Testis (tissue), 3 donors: ENCODE measurements around the gene APLNR. TPM values are rescaled to one million over a fixed set of nuclear protein-coding genes. Genes with fewer than 3 reads are reported as not detected.

Experiments
- DNase-seq: peaks from one replicate; pipeline ENCODE4 v3.0.0-alpha.2; 2019
- H3K27ac ChIP-seq, 2 donors: fragments of 200-600 bp; sonication (generic); one replicate each; pipeline ENCODE4 v1.5.1; 2019
- H3K27me3 ChIP-seq: fragments of 200-600 bp; sonication (generic); one replicate; pipeline ENCODE4 v1.5.1; 2019
- H3K36me3 ChIP-seq: fragments of 200-600 bp; sonication (generic); one replicate; pipeline ENCODE4 v1.5.1; 2017; ENCODE audit warnings: low read depth; ENCODE audit errors: missing control alignments
- H3K4me1 ChIP-seq: fragments of 200-600 bp; sonication (generic); one replicate; pipeline ENCODE4 v1.5.1; 2019
- H3K4me3 ChIP-seq, 2 donors: fragments of 200-600 bp; sonication (generic); one replicate each; pipeline ENCODE4 v1.5.1; 2017 to 2019
- H3K9me3 ChIP-seq: fragments of 200-600 bp; sonication (generic); one replicate; pipeline ENCODE4 v1.5.1; 2017
- CTCF ChIP-seq, 3 experiments: fragments of 450-650 bp in 2 of 3; fragments of 200-600 bp in 1 of 3; sonication (generic) in 1 of 3; IDR thresholded peaks; one replicate each; pipeline ENCODE4 v1.5.1; 2016 to 2019; ENCODE audit warnings: antibody characterized with exemption in 3 of 3, mild to moderate bottlenecking in 2 of 3, moderate library complexity in 1 of 3
- POLR2A ChIP-seq: fragments of 450-650 bp; IDR thresholded peaks from one replicate; pipeline ENCODE4 v1.6.1; 2017; ENCODE audit warnings: antibody characterized with exemption, mild to moderate bottlenecking, moderate library complexity
- WGBS, 2 donors: methylation state at CpG; one replicate each; pipeline ENCODE4 v1.1.5; 2018; 5-methylcytosine and 5-hydroxymethylcytosine counted together
- intact Hi-C: fragments of 100-400 bp; cut with DNase I; formaldehyde crosslinking; loops from one replicate; pipeline ENCODE4 v1.15.1; 2023; ENCODE audit warnings: low total_unique reads
- polyA plus RNA-seq: library from polyadenylated mRNA; stranded (reverse); fragments of 350-450 nt; fragmentation: Illumina TruSeq; extraction: RNeasy Lipid Tissue Mini Kit (QIAGEN cat#74804); gene quantifications from one replicate; pipeline ENCODE4 v1.2.3, GENCODE V29; 2014; ENCODE audit warnings: low read depth, low replicate concordance; ENCODE audit not compliant: insufficient read depth
- total RNA-seq, 2 donors: library from RNA; depleted of rRNA; stranded (reverse); fragments of >200 nt; gene quantifications; one replicate each; pipeline ENCODE4 v1.2.3, GENCODE V29; 2016

Gene APLNR
- total and polyA plus RNA-seq, 3 donors from 2014 or later = 0.94 to 7.1 (median 1.1) TPM

DNA sequence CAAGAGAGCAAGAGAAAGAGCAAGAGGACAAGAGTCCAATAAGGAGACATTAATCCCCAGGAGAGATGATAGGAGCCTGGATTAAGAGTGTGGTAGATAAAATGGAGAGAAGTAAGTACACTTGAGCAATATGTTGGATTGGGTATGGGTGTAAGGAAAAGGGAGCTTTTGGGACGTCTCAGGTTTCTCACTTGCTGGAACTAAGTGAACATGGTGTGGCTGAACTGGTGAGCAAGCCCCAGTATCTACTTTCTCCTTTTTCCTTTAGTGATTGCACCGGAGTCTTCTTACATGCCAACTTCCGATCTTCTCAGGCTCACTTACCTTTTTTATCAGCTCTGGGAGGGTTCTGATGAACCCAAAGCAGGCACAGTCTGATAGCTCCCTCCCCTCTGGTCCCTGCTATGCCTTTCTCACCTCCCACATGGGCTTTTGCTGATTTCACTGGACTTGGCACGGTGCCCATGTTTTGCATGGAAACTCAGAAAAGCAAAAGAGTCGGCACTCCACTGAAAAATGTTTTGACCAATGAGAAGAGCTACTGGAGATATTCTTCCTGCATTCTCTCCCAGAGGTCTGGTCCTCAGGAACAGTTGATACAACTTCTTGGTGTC, 14.5 kb upstream of the APLNR start:
- Histone ChIP-seq H3K4me1 (no peaks in the 10 kb centered on the region), H3K9me3 (no peaks in the 10 kb centered on the region), H3K36me3 (no peaks in the 10 kb centered on the region), H3K27me3 (no peaks in the 10 kb centered on the region), H3K4me3 (no peak overlapping the region), H3K27ac (no peak overlapping the region)
- WGBS, 2 donors = 25 to 45% methylated on average over 5 of the region's 5 CpGs
- DNase-seq = peak; percentile 30
- no peak for TF ChIP-seq CTCF (IDR thresholded peaks at IDR 0.05)
- no peak for TF ChIP-seq POLR2A
- intact Hi-C loops = no loop called here

DNA sequence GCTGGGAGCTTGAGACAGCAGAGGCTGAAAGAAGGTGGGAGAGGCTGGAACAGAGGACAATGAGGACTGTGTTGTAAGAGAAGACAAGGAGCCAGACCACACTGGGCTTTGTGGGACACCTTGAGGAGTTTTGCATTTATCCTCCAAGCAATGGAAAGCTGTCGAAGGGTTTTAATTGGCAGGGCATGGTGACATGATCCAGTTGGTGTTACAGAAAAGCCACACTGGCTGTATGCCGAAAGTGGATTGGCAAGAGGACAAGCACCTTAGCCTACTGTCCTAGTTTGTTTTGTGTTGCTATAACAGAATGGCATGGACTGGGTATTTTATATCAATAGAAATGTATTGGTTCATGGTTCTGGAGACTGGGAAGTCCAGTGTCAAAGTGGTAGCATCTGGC, 14.0 kb upstream of the APLNR start:
- no peak for TF ChIP-seq CTCF (IDR thresholded peaks at IDR 0.05)
- TF ChIP-seq POLR2A = no peak
- Histone ChIP-seq H3K27me3 (no peaks in the 10 kb centered on the region), H3K4me1 (no peaks in the 10 kb centered on the region), H3K27ac (no peak overlapping the region), H3K4me3 (no peak overlapping the region), H3K9me3 (no peaks in the 10 kb centered on the region), H3K36me3 (no peaks in the 10 kb centered on the region)
- 73 to 75% methylated on average over 2 of the region's 2 CpGs for WGBS, 2 donors
- intact Hi-C loops = no loop called here
- peak; percentile 23 for DNase-seq

DNA sequence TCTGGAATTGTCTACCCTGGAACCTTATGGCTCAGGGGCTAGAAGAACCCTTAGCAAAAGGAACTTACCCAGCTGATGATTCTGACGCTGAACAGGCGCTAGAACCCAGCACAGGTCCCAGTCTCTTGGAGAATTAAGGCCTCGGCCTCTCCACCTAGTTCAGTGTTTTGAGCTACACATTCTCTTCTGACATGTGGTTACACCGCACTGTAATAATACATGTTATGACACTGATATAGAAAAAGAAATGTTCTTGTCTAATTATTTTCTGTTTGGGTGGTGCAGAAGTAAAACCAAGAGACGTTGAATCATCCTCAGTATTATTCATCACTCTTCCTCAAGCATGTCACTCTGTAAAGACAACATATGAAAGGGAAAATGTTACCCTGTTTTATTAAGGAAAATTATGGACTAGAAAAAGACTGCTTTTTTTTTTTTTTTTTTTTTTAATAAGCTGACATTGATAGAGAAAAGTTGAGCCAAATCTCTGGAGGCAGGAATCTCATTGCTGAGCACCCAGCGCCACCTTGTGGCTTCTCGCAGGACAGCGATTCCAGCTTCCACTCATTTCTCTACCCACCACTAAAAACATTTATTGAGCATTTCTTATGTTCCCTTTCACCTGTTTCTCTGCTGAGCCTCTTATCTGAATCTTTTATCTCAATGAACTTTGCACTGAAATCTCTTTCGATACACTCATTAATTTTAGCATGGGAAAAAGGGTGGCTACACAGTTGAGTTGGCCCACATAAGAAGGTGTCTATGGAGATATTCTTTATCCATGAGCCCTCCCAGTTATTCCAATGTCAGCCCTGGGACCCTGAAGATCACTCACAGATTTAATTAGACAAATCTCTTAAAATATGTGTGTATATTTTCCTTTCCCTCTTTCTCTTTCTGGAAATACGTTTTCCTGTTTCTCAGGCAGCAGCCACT, 12.6 kb upstream of the APLNR start:
- Histone ChIP-seq H3K9me3 (no peaks in the 10 kb centered on the region), H3K36me3 (no peaks in the 10 kb centered on the region), H3K4me3 (no peak overlapping the region), H3K27ac (no peak overlapping the region), H3K27me3 (no peaks in the 10 kb centered on the region), H3K4me1 (no peaks in the 10 kb centered on the region)
- intact Hi-C loops = loop anchor here (5.0 kb wide), 1 partner anchor 412 kb away; no protein-coding TSS in a partner anchor
- TF ChIP-seq CTCF (IDR thresholded peaks at IDR 0.05) (peak; percentile 46 to 83 (median 81)), POLR2A (no peak)
- peak; percentile 85 for DNase-seq
- 46% methylated on average over 10 of the region's 10 CpGs for WGBS, 2 donors

DNA sequence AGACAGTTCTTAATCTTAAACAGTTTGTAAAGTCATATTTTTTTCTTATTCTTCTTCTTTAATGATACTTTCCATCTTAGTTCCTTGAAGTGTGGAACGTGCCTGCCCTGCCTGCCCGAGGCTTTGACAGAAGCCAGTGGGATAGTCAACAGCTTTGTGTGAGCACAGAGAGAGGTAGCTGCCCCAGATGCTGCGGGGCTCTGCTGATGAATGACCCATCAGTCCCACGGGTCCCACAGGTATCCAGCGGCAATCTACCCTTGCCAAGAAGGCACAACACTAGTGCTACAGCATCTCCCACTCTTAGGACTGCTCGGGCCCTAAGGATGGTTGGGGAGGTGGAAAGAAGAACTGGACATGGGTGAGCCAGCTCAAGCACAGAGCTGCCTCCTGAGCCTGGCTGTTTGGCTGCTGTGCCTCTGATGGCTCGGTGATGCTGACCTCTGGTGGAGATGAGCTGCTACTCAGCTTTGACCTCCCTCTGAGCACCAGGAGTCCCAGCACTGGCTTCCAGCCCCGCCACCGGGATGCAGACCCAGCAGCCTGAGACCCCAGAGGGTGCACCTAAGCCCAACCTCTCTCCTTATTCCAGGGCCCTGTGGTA, 11.8 kb upstream of the APLNR start:
- TF ChIP-seq CTCF (IDR thresholded peaks at IDR 0.05) = peak in 2 of 3 experiments; percentile 41 to 61
- TF ChIP-seq POLR2A = no peak
- intact Hi-C loops = loop anchor here (5.0 kb wide), 1 partner anchor 412 kb away; no protein-coding TSS in a partner anchor
- H3K9me3 ChIP-seq = no peaks in the 10 kb centered on the region
- H3K27me3 ChIP-seq = no peaks in the 10 kb centered on the region
- peak; percentile 83 for DNase-seq
- no peak overlapping the region for H3K4me3 ChIP-seq
- no peaks in the 10 kb centered on the region for H3K36me3 ChIP-seq
- 36 to 44% methylated on average over 6 to 9 of the region's 9 CpGs for WGBS, 2 donors
- no peaks in the 10 kb centered on the region for H3K4me1 ChIP-seq
- no peak overlapping the region for H3K27ac ChIP-seq
